ENCODE measurements around the gene CFAP46.
"Not testable (repeated sequence)": the region's sequence is repeated elsewhere in the genome, so short reads cannot be mapped to it uniquely, and the experiment has no call there.

CFAP46 gene

DNA sequence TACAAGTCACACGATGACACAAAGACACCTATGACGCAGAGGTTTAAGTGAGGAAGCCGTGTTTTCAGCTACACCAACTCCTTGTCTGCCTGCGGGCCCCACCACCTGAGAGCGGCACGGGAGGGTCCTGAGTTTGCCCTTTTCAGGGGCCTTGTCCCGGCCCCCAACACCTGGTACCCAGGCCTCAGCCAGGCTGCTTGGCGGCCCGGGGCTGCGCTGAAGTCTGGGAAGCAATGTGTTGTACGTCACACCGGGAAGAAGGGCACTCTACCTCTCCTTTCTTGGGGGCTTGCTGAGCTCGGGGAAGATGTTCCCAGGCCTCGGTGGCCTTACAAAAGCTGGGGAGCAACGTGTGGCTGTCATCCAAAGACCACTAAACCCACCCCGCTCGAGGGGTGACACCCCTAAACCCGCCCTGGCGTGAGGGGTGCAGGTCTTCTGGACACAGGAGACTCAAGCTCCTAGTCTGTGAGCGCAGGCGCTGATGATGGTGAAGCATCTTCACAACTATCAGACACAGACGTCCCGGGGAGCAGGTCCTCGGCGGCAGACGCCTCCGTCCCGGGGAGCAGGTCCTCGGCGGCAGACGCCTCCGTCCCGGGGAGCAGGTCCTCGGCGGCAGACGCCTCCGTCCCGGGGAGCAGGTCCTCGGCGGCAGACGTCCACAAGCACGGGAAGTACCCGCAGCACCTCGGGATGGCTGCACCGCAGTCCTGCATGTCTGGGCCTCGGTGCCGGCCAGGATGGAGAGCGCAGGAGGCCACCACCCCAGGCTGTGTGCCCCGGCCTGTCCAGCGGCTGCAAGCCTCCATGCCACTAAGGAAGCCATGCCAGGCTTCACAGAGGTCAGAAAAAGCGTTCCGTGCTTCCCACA, 15.4 kb downstream of the CFAP46 start:
- no peak for DNase-seq

DNA sequence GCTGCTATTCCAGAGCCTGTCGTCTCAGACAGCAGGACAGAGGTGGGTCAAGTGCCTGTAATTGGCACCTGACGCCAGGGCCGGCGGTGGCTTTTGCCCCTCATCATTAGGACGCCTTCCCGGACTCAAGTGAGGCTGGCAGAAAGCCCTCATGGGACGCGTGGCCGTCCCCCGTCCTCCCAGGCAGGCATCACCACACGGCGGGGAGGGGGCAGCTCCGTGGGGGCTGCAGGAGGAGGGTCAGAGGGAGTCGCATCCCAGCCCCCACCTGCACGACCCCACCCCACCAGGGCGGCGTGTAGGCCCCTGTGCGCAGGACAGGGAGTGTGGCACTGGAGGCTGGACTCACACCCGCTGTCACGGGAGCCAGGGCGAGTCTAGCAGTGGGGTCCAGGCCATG, 16.3 kb downstream of the CFAP46 start:
- DNase-seq: no peak

DNA sequence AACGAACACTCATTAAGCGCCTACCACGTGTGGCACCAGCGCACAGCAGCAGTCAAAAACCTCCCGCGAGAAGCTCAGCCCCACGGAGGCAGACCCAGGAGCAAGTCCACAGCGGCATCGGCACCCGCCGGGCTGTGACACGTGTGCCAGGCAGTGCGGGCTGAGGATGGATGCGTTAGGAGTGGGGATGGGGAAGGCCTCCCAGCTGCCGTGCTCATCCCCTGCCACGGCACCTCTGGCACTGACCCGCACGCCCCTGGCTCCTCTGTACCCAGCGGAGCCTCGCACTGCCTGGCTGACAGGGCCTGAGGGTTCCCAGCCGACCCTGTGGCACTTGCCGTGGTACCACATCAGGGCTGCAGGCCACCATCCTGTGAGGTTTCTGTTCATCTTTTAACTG, 16.8 kb downstream of the CFAP46 start:
- no peak for DNase-seq

DNA sequence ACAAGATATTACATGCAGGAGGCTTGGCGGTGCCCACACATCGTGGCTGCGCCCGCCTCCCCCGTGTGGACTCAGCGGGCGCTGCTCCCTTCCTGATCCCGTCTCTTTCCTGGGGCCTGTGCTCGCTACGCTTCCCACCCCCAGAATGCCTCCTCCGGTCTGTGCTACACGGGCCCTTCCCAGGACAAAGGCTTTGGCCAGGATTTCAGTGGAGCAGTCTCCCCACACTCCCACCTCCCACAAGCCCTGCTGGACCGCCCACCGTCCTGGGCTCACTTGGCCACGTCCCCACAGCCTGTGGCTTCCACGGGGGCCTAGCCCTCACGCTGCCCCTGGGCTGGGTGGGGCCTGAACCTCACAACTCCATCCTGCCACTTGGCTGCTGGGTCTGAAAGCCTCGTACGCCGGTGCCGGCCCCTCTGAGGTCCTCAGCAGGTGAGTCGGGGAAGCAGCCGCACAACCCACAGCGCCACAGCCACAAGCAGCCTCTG, 17.3 kb downstream of the CFAP46 start:
- no peak for DNase-seq

DNA sequence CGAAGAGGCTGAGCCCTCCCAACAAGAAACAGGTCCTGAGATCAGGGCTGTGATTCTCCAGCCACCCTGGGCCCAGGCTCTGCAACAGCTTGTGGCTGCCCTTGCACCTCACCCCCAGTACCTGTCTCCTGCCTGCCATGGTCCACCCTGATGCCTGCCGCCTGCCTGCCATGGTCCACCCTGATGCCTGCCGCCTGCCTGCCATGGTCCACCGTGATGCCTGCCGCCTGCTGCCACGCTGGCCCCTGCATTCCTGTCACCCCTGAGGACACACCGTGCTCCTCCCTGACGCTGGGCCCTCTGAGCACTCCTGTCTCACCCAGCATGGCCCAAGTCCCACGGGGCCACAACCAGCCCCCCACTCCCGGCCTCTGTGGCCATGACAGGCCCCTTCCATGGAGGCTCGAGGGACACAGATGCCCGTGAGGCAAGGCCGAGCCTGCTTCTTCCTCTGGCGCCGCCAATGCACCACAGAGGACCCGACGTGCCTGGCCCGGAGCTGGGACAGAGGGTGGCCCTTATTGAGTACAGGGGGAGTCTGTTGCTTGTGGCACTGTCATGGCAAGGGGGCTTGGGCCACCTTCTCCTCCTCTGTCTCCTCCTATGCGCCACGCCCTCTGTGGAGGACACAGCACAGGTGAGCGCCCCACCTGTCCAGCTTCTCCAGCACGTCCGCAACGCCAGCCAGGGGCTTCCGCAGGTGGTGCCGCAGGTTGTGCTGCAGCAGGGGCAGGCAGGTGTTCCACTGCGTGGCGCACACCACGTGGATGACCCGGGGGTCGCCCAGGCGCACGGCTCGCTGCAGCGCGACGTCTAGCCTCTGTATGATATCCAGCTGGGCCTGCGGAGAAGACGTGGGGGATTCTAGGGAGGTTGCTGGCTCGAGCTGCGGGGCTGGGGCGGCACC, 18.1 kb downstream of the CFAP46 start:
- no peak for DNase-seq

DNA sequence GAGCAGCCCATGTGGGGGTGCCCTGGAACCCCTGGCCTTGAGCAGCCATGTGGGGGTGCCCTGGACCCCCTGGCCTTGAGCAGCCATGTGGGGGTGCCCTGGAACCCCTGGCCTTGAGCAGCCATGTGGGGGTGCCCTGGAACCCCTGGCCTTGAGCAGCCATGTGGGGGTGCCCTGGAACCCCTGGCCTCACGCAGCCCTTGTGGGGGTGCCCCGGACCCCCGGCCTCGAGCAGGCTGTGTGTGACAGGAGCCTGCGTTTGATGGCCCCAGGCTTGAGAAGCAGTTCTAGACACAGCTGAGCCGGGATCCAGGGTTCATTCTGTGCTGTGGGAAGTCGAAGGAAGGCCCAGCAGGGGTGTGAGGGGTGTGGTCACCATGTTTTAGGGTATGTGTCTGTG, 19.0 kb downstream of the CFAP46 start:
- not testable (repeated sequence) for DNase-seq

DNA sequence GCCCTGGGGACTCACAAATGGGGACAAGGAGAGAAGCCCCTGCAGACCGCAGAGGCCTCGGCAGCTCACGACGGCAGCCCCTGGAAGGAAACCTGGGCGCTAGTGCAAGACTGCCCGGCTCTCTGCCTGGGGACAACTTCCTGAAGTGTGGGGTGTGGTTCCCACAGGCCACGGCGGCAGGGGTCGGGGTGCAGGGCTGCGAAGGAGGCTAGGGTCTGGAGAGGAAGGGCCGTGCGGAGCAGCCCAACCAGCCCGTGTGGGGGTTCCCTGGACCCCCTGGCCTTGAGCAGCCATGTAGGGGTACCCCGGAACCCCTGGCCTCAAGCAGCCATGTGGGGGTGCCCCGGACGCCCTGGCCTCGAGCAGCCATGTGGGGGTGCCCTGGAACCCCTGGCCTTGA, 19.5 kb downstream of the CFAP46 start:
- DNase-seq: no peak

DNA sequence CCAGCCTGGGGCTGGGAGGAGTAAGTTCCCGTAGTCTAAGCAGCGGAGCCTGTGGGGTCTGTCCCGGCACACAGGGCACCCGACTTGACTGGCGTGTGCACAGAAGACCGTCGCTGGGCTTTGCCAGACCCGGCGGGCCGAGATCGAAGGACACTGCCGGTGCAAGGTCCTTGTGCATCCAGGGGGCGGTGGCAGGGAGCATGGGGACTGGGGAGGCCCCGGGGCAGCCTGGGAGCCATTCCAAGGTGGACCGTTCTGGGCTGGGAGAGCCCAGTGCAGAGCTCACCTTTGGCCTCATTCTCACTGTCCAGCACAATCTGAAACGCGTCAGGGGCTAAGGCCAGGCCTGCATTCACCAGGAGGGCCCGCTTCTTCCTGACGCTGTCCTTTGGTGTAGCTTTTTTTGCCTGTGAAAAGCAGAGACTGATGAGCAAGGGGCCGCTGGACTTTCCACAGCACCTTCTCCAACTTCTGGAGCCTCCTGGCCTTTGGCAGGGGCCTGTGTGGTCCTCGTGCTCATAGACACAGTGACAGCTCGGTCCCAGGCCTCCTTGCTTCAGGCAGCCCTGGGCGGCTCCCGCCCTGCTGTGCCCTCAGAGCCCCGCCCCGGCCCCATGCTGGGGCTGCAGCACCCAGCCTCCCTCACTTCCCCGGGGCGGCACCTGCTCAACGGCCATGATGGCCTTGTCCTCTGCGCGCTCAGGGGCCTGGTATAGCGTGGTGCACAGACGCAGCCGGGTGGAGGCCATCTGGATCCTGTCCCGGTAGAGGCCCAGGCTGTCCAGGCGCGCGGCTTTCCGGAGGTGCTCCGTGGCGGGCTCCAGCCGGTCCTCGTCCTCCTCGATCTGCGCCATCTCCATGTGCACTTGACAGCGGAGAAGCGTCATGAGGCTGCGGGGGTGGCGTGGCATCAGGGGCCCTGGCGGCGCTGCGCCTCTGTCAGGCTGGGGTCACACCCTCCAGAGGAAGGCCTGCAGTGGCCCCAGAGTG, 20.3 kb downstream of the CFAP46 start:
- DNase-seq: no peak

DNA sequence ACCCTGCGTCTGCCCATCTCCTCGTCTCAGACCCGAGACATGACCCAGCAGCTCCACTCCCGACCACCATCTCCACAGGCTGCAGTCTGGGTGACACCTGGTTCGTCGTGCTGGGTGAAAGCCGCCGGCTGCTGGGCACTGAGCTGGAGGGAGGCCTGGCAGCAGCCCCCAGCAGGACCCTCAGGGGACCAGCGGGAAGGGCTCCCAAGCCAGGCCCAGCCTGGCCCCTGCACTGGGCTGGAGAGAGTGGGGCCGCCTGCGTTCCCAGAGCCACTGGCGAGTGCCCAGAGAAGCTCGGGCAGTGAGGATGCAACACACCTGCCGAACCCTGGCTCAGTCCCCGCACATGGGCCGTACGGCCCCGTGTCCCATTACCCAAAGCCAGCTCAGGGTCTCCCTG, 21.3 kb downstream of the CFAP46 start:
- no peak for DNase-seq

DNA sequence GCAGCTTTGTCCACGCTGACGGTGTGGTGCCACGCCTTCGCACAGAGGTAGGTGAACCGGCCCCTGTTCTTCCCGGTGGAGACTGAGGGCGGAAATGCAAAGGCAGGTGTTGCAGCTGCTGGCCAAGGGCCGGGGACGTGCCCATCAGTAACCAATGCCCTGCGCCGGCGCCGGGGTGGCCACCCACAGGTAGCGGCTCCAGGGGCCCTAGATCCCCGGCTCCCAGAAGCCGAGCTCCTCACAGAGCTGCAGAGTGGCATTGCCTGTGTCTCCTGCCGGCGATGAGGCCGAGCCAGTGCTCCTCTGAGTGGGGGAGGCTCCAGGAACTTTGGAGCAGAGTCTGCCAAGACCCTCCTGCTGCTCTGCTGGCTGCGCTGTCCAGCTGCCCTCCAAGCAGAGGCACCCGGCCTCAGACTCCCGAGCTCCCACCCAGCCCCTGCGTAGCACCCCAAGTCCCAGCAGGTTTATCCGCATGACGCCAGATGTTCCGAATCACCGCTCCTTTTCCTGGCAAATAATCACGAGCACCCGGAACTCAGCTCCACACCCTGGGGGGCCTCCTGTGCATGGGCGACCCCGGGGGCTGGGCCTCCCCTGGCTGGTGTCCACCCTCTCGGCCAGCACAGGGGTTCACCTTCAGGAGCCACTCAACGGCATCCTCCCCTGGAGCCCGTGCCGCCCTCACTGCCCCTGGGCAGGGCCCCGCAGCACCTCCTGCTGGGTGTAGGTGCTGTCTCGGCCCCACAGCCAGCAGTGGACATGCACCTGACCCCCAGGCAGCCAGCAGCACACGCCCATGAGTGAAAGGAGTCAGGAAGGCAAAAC, 22.1 kb downstream of the CFAP46 start:
- DNase-seq: no peak

DNA sequence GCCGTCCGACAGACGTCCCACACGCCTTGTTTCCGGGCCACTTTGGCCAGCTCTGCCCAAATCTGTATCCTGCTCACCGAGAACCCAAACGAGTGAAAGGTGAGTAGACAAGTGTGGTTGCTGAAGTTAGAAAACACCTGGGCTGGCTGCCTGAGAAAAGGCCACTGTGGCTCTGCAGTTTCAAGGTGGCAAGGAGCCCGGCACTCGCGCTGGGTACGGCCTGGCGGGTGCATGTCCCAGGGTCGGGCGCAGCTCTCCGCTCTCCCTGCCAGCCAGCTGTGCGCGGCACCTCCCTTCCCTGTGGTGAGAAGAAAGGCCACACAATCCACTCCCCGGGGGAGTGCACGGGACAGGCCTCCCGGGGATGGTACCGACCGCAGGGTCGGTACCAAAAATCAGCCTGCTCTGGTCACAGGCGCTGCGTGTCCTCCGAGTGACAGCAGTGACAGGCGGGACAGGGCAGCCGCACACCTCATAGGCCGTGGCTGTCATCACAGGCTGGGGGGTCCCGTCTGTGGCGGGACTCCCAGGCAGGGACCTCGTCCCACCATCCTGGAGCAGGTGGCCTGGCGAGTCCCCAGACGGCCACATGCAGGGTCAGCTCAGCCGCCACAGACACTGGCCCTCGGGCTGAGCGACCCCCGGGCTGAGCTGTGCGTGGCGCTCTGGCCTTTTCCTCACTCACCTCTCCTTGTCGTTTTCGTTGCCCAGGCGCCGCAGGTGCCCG, 22.8 kb downstream of the CFAP46 start:
- no peak for DNase-seq

DNA sequence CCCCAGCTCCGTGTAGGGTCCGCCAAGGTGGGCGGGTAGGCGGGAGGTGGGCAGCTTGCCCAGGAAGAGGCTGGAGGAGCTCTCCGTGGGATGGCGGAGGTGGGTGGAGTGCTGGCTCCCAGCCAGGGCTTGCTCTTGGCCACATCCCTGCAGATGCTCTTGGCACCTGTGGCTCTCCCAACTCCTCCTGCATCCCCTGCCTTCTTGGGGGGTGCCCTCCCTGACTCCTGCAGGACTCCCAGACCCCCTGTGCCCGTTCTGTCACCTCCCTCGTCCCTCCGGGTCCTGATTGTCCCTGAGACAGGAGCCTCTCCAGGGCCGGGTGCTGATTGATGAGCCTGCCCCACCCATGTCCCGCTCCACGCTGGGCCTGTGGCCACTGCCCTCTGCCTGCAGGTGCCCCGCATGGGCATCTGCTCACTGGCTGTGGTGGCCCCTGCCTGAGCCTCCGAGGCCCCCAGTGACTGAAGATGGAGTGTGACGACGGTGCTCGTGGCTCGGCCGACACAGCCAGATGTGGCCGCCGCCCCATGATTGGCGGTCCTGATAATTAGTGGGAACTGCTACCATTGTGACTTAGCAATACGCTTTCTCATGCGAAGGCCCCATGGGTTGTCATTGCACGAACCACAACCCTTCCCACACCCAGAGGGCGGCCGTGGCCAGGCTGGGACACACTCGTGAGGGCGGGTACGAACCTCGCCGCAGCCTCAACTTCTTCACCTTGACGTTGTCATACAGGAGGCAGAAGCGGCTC, 23.6 kb downstream of the CFAP46 start:
- no peak for DNase-seq

DNA sequence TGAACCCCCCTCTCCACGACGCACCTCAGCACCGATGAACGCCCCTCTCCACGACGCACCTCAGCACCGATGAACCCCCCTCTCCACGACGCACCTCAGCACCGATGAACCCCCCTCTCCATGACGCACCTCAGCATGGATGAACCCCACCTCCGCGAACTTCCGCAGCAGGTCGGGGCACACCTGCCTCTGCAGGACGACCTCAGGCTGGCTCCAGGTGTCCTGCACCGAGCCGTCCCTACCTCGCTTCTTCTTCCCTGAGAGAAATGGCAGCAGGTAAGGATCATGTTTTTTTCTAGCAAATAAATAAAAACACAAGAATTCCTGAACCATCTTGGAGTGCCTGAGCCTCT, 24.1 kb downstream of the CFAP46 start:
- DNase-seq: no peak

DNA sequence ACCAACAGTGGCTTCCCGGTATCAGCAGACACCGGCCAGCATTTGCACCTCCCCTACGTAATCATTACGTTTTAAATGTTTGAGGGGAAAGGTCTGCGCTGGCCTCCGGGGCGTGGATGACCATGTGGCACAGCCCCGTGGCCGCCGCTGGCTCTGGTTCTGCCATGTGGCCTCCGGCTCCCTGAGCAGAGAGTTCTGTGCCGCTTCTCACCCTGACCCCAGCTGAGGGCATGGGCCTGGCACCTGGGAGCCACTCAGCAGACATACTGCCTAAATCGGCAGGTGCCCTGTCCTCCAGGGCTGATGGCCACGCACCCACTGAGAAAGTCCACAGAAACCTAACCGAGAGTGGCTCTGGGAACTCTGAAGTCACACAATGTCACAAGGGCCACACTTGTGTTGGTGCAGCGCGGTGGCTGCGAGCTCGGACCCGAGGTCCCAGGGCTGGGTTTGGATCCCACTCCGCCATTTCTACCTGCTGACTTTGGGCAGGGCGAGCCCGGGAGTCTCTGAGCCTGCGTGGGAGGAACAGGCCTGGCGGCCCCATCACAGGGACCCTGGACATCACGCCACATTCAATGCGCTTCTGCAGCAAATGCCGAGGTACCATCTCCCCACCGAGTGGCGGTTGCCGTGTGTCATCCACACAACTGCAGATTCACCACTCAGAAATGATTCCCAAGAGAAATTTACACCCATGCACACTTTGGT, 25.3 kb downstream of the CFAP46 start:
- no peak for DNase-seq

DNA sequence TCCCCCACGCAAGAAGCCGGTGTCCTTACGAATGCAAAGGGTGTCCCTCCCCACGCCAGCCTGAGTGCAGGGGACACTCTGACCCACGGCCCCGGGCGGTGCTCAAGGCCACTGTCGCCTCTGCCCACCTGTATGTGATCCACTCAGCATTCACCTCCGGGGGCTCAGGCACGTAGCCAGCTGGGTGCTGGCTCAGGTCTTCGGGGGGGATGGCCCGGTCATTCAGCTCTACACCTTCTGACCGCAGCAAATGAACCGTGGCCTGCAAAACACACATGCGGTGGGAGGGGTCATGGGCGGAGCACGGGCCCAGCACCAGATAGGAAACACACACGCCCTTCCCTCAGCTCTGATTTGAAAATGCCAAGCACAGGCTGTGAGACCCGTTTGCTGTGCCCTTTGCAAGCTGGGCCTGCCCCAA, 25.9 kb downstream of the CFAP46 start:
- no peak for DNase-seq

DNA sequence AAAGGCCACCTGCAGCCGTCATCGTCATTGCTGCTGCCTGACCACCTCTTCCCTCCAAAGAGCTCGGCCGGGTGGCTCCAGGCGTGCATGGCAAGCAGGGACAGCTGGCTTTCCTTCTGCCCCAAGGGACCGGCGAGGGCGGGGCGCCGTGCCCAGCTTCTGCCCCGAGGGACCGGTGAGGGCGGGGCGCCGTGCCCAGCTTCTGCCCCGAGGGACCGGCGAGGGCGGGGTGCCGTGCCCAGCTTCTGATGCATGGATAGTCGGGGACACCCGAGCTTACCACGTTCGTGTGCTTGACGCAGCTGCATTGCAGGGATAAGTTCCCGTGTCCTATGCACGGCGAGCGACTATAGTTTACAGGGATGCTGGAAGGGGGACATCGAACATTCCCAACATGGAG, 27.0 kb downstream of the CFAP46 start:
- no peak for DNase-seq

DNA sequence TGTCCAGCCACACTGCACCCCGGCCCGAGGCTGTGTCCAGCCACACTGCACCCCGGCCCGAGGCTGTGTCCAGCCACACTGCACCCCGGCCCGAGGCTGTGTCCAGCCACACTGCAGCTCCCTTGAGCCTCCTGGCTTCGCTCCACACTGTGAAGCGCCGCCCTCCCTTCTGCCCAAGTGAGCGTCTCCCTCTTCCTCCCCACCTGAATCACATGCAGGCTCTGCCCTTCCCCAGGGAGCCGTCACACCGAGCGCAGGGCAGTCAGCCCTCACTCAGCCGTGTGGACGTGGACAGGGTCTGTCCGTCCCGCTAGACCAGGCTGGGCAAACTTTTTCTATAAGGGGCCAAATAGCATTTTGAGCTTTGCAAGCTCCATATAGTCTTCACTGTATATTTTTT, 27.6 kb downstream of the CFAP46 start:
- DNase-seq: no peak

DNA sequence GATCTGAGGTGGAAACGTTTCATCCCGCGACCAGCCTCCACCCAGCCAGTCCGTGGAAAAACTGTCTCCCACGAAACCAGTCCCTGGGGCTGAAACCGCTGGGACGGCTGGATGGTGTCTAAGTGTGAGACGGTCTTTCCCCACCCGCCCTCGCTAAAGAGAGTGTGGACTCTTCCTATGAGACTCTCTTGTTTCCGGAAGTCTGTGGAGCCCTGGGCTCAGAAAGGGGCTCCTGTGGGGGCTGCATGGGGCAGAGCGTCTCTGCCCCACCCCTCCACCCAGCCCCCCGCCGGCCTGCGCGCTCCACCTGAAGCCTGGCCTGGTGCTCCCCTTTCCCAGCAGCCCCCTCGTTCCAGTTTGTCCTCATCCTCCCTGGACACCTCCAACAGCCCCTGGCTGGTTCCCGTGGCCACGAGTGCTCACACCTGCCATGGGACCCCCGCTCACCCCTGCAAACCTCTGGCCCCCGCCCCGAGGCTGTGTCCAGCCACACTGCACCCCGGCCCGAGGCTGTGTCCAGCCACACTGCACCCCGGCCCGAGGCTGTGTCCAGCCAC, 28.7 kb downstream of the CFAP46 start:
- no peak for DNase-seq

Data from activated CD4-positive, alpha-beta T cell treated with anti-CD3 and anti-CD28 coated beads for 4 hours (primary cell).